Lung microvascular endothelial cell (primary cell): ENCODE data around the gene TGIF1. TPM values are rescaled to one million over a fixed set of nuclear protein-coding genes. Genes with fewer than 3 reads are reported as not detected.
"Not testable (repeated sequence)": the region's sequence is repeated elsewhere in the genome, so short reads cannot be mapped to it uniquely, and the experiment has no call there.

Experiments used
- DNase-seq, 2 donors: peaks; one replicate each; pipeline versions ENCODE4 v3.0.0 to v3.0.0-alpha.2; 2010; ENCODE audit warnings: low read depth in 2 of 2
- total RNA-seq: library from RNA; depleted of rRNA; stranded (reverse); fragments of >200 nt; gene quantifications from 2 replicates; pipeline ENCODE4 v1.2.1, GENCODE V29; 2014

Gene TGIF1
- total RNA-seq, 1 donor from 2014 or later: 109 TPM

GRCh38 chr18:3455090-3455635 lies 5.2 kb downstream of the TGIF1 start:
- no peak for DNase-seq

GRCh38 chr18:3455907-3456685 lies 6.1 kb downstream of the TGIF1 start:
- peak in 1 of 2 donors; percentile 35 for DNase-seq

GRCh38 chr18:3456686-3457069 lies 6.7 kb downstream of the TGIF1 start:
- DNase-seq: peak in 1 of 2 donors; percentile 14

GRCh38 chr18:3457261-3457724 lies 7.3 kb downstream of the TGIF1 start:
- peak in 1 of 2 donors; percentile 16 for DNase-seq

- peak in 1 of 2 donors; percentile 21 for DNase-seq
These were observed 8.4 kb downstream of the TGIF1 start for GRCh38 chr18:3458378-3458777.

- peak in 1 of 2 donors; percentile 73 for DNase-seq
These were observed 9.2 kb downstream of the TGIF1 start for GRCh38 chr18:3458952-3459853.

- DNase-seq: no peak
These were observed 10.9 kb downstream of the TGIF1 start for GRCh38 chr18:3460823-3461398.

- no peak for DNase-seq
These were observed 11.7 kb downstream of the TGIF1 start for GRCh38 chr18:3461704-3462103.

GRCh38 chr18:3463051-3463450 lies 13.1 kb downstream of the TGIF1 start:
- DNase-seq: peak in 1 of 2 donors; percentile 26

- peak in 1 of 2 donors; percentile 96 for DNase-seq
These were observed 16.1 kb downstream of the TGIF1 start for GRCh38 chr18:3466045-3466444.

- DNase-seq: peak; percentile 36 to 76
These were observed 16.9 kb downstream of the TGIF1 start for GRCh38 chr18:3466872-3467271.

- no peak for DNase-seq
These were observed 18.2 kb downstream of the TGIF1 start for GRCh38 chr18:3468066-3468705.

GRCh38 chr18:3468833-3469232 lies 18.9 kb downstream of the TGIF1 start:
- peak in 1 of 2 donors; percentile 7 for DNase-seq

- no peak for DNase-seq
These were observed 21.2 kb downstream of the TGIF1 start for GRCh38 chr18:3471141-3471648.

GRCh38 chr18:3472121-3472520 lies 22.1 kb downstream of the TGIF1 start:
- not testable (repeated sequence) for DNase-seq

- DNase-seq: peak in 1 of 2 donors; percentile 59
These were observed 22.9 kb downstream of the TGIF1 start for GRCh38 chr18:3472681-3473544.

GRCh38 chr18:3478262-3478978 lies 28.4 kb downstream of the TGIF1 start:
- peak in 1 of 2 donors; percentile 74 for DNase-seq

GRCh38 chr18:3479978-3480509 lies 30.1 kb downstream of the TGIF1 start:
- no peak for DNase-seq
